HFFc6 (cell line): ENCODE results near the gene RTL5. TPM values are rescaled to one million over a fixed set of nuclear protein-coding genes. Genes with fewer than 3 reads are reported as not detected.

Source experiments
- DNase-seq: peaks from one replicate; pipeline ENCODE4 v3.0.0-alpha.2; 2018
- H3K27ac Mint-ChIP-seq: 2 replicates; pipeline ENCODE4 v1.8.0; 2020; ENCODE audit warnings: mild to moderate bottlenecking, mixed read lengths
- H3K27me3 Mint-ChIP-seq: 2 replicates; pipeline ENCODE4 v1.8.0; 2021; ENCODE audit warnings: mild to moderate bottlenecking, moderate library complexity, mixed read lengths; ENCODE audit not compliant: insufficient read depth
- H3K36me3 Mint-ChIP-seq: 2 replicates; pipeline ENCODE4 v1.8.0; 2021; ENCODE audit warnings: low read depth, mixed read lengths
- H3K4me1 Mint-ChIP-seq: 2 replicates; pipeline ENCODE4 v1.8.0; 2020; ENCODE audit warnings: low read depth, mixed read lengths
- H3K4me3 Mint-ChIP-seq: 2 replicates; pipeline ENCODE4 v1.8.0; 2020; ENCODE audit warnings: mild to moderate bottlenecking, moderate library complexity, mixed read lengths
- H3K9me3 Mint-ChIP-seq: 2 replicates; pipeline ENCODE4 v1.8.0; 2020; ENCODE audit warnings: mild to moderate bottlenecking, mixed read lengths
- total RNA-seq, 6 experiments: library from RNA; stranded (reverse); fragmentation: NEBNext Ultra II Directional; extraction: Animal tissue kit (Norgen Biotek cat#: 25700); gene quantifications; 2 replicates in 1 of 6; 3 replicates in 5 of 6; pipeline ENCODE4 v1.2.3, GENCODE V29; 2021
- TF ChIP-seq, protein P1 (sequence below): fragments of 200-600 bp; sonication (generic); IDR thresholded peaks from 2 replicates; pipeline ENCODE4 v1.5.0; 2021; ENCODE audit warnings: antibody characterized with exemption, mild to moderate bottlenecking

The RTL5 gene
- total RNA-seq, 6 experiments from 2014 or later = 1.5 to 2.0 (median 1.9) TPM

DNA sequence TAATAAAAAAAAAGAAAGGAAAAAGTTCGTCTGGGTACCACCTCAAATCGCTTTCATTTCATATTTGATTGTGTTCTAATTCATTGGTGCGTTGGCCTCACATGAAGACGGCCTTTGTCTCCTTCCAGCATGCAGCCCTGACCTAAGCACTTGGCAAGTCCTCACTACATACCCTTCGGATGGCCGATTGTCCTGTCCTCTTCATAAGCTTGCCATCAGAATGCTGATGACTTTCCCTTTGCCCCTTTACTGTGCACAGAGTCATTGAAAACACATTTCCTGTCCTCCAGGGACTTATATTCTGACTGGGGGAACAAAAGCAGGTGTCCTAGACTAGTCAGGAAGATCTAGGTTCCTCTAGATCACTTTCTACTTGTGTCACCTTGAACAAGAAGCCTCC lies 43.0 kb downstream of the RTL5 start:
- Mint-ChIP-seq H3K27me3 (peaks cover 12% of the 10 kb centered on the region), H3K36me3 (no peaks in the 10 kb centered on the region), H3K4me3 (no peak overlapping the region), H3K9me3 (no peaks in the 10 kb centered on the region), H3K4me1 (no peaks in the 10 kb centered on the region), H3K27ac (no peak overlapping the region)
- TF ChIP-seq, protein P1, sequence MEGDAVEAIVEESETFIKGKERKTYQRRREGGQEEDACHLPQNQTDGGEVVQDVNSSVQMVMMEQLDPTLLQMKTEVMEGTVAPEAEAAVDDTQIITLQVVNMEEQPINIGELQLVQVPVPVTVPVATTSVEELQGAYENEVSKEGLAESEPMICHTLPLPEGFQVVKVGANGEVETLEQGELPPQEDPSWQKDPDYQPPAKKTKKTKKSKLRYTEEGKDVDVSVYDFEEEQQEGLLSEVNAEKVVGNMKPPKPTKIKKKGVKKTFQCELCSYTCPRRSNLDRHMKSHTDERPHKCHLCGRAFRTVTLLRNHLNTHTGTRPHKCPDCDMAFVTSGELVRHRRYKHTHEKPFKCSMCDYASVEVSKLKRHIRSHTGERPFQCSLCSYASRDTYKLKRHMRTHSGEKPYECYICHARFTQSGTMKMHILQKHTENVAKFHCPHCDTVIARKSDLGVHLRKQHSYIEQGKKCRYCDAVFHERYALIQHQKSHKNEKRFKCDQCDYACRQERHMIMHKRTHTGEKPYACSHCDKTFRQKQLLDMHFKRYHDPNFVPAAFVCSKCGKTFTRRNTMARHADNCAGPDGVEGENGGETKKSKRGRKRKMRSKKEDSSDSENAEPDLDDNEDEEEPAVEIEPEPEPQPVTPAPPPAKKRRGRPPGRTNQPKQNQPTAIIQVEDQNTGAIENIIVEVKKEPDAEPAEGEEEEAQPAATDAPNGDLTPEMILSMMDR = no peak
- no peak for DNase-seq

GRCh38 chrX:72086995-72087394 lies 44.7 kb downstream of the RTL5 start:
- no peak overlapping the region for H3K27ac Mint-ChIP-seq
- TF ChIP-seq, protein P1 = no peak

GRCh38 chrX:72084114-72084513 lies 47.6 kb downstream of the RTL5 start:
- TF ChIP-seq, protein P1 = no peak
- Mint-ChIP-seq H3K4me3 (no peak overlapping the region), H3K27ac (no peak overlapping the region), H3K27me3 (peaks cover 10% of the 10 kb centered on the region), H3K9me3 (no peaks in the 10 kb centered on the region), H3K36me3 (no peaks in the 10 kb centered on the region), H3K4me1 (no peaks in the 10 kb centered on the region)
- no peak for DNase-seq

More at GRCh38 chrX:72086995-72087394, 44.7 kb downstream of the RTL5 start:
- no peak overlapping the region for H3K4me3 Mint-ChIP-seq
- H3K27me3 Mint-ChIP-seq = peaks cover 12% of the 10 kb centered on the region
- no peak for DNase-seq
- no peaks in the 10 kb centered on the region for H3K9me3 Mint-ChIP-seq
- no peaks in the 10 kb centered on the region for H3K4me1 Mint-ChIP-seq
- H3K36me3 Mint-ChIP-seq = no peaks in the 10 kb centered on the region

DNA sequence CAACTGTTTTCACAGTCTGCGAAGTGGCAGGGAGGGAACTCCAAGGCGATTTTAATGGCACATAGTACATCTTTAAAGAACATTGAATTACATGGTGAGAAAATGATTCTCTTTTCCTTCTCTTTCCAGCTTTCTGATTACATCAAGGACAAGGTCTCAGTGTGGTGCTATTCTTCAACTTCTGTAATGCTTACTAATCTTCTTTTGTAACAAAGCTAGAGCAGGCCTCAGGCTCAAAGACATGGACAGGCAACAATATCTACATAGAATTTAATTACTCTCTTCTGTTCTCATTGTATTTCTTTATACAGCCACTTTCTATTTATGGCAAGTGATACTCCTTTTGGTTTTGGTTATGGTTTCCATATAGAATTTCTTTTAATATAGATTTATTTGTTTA lies 48.4 kb downstream of the RTL5 start:
- Mint-ChIP-seq H3K4me1 (no peaks in the 10 kb centered on the region), H3K4me3 (no peak overlapping the region), H3K9me3 (no peaks in the 10 kb centered on the region), H3K27ac (no peak overlapping the region), H3K36me3 (no peaks in the 10 kb centered on the region), H3K27me3 (peaks cover 8% of the 10 kb centered on the region)
- TF ChIP-seq, protein P1 = no peak
- no peak for DNase-seq

GRCh38 chrX:72081605-72082320 lies 50.0 kb downstream of the RTL5 start:
- TF ChIP-seq, protein P1 = no peak
- no peaks in the 10 kb centered on the region for H3K36me3 Mint-ChIP-seq
- H3K4me1 Mint-ChIP-seq = no peaks in the 10 kb centered on the region
- DNase-seq = no peak
- peaks cover 10% of the 10 kb centered on the region for H3K27me3 Mint-ChIP-seq
- H3K9me3 Mint-ChIP-seq = no peaks in the 10 kb centered on the region
- no peak overlapping the region for H3K27ac Mint-ChIP-seq
- H3K4me3 Mint-ChIP-seq = no peak overlapping the region
